SU-DHL-6 (cell line): ENCODE data around the gene BRMS1.

Experiments used
- CTCF ChIP-seq: fragments of 200-600 bp; sonication (generic); IDR thresholded peaks from one replicate; pipeline ENCODE4 v1.5.1; 2017; ENCODE audit warnings: antibody characterized with exemption, mild to moderate bottlenecking, low read length, moderate library complexity; ENCODE audit not compliant: insufficient read depth, poor library complexity, severe bottlenecking
- EZH2phosphoT487 ChIP-seq: fragments of 200-600 bp; sonication (generic), shearing (Covaris generic); conservative IDR thresholded peaks from 2 replicates; pipeline ENCODE4 v1.6.1; 2018; ENCODE audit warnings: mild to moderate bottlenecking, antibody characterized with exemption, low read length, moderate library complexity, mixed read lengths

GRCh38 chr11:66337103-66337899, 7.6 kb downstream of the BRMS1 start:
- no peak for TF ChIP-seq CTCF
- no peak for TF ChIP-seq EZH2phosphoT487
